GM21360 (cell line): Measurements from ENCODE around the gene ZNF423.

Experiments used
- ATAC-seq: cut with Tn5 transposase; IDR thresholded peaks from one replicate; pipeline ENCODE4 v1.9.1; 2021; ENCODE audit warnings: mild to moderate bottlenecking, moderate library complexity; ENCODE audit not compliant: unreplicated experiment

The ZNF423 gene

GRCh38 chr16:49734331-49734730 lies 121.6 kb downstream of the ZNF423 start:
- ATAC-seq: no peak

- no peak for ATAC-seq
Measured at GRCh38 chr16:49733313-49734009, 122.5 kb downstream of the ZNF423 start.

GRCh38 chr16:49731911-49732310 lies 124.0 kb downstream of the ZNF423 start:
- no peak for ATAC-seq

- no peak for ATAC-seq
Measured at GRCh38 chr16:49730772-49731171, 125.1 kb downstream of the ZNF423 start.

- ATAC-seq: no peak
Measured at GRCh38 chr16:49727611-49728010, 128.3 kb downstream of the ZNF423 start.

GRCh38 chr16:49726155-49726554 lies 129.8 kb downstream of the ZNF423 start:
- no peak for ATAC-seq

GRCh38 chr16:49725651-49726050 lies 130.3 kb downstream of the ZNF423 start:
- no peak for ATAC-seq

- ATAC-seq: no peak
Measured at GRCh38 chr16:49724774-49725173, 131.1 kb downstream of the ZNF423 start.

GRCh38 chr16:49723310-49723709 lies 132.6 kb downstream of the ZNF423 start:
- ATAC-seq: no peak

- ATAC-seq: no peak
Measured at GRCh38 chr16:49720225-49720624, 135.7 kb downstream of the ZNF423 start.

GRCh38 chr16:49717689-49718088 lies 138.2 kb downstream of the ZNF423 start:
- ATAC-seq: no peak

- ATAC-seq: no peak
Measured at GRCh38 chr16:49716339-49716934, 139.5 kb downstream of the ZNF423 start.

GRCh38 chr16:49713770-49714169 lies 142.1 kb downstream of the ZNF423 start:
- ATAC-seq: no peak

- no peak for ATAC-seq
Measured at GRCh38 chr16:49712542-49712941, 143.4 kb downstream of the ZNF423 start.

- no peak for ATAC-seq
Measured at GRCh38 chr16:49712106-49712505, 143.8 kb downstream of the ZNF423 start.

- no peak for ATAC-seq
Measured at GRCh38 chr16:49709057-49709456, 146.9 kb downstream of the ZNF423 start.

GRCh38 chr16:49708491-49708890 lies 147.4 kb downstream of the ZNF423 start:
- ATAC-seq: no peak

GRCh38 chr16:49706620-49707355 lies 149.1 kb downstream of the ZNF423 start:
- no peak for ATAC-seq

GRCh38 chr16:49704586-49705155 lies 151.2 kb downstream of the ZNF423 start:
- ATAC-seq: no peak

- ATAC-seq: no peak
Measured at GRCh38 chr16:49703483-49703882, 152.4 kb downstream of the ZNF423 start.

GRCh38 chr16:49701789-49702494 lies 154.0 kb downstream of the ZNF423 start:
- no peak for ATAC-seq
